GM23248 (cell line): ENCODE data around the gene DNAH9. TPM values are rescaled to one million over a fixed set of nuclear protein-coding genes. Genes with fewer than 3 reads are reported as not detected.

Experiments
- DNase-seq: peaks from one replicate; pipeline ENCODE4 v3.0.0-alpha.2; 2015
- H2AFZ ChIP-seq: fragments of 200-600 bp; sonication (generic); 2 replicates; pipeline ENCODE4 v1.6.1; 2016; ENCODE audit warnings: antibody characterized with exemption
- H3F3A ChIP-seq: fragments of 200-600 bp; sonication (generic); 2 replicates; pipeline ENCODE4 v1.6.1; 2016; ENCODE audit warnings: mild to moderate bottlenecking, antibody characterized with exemption, mixed run types; ENCODE audit not compliant: insufficient read depth
- H3K27ac ChIP-seq: fragments of 200-600 bp; sonication (generic); 2 replicates; pipeline ENCODE4 v1.5.1; 2016; ENCODE audit warnings: mild to moderate bottlenecking
- H3K27me3 ChIP-seq: fragments of 200-600 bp; sonication (generic); replicated peaks from 2 replicates; pipeline ENCODE4 v1.6.1; 2016; ENCODE audit warnings: mild to moderate bottlenecking; ENCODE audit not compliant: insufficient read depth
- H3K36me3 ChIP-seq: fragments of 200-600 bp; sonication (generic); 2 replicates; pipeline ENCODE4 v1.6.1; 2016; ENCODE audit warnings: low read depth, mild to moderate bottlenecking
- H3K4me1 ChIP-seq: fragments of 200-600 bp; sonication (generic); 2 replicates; pipeline ENCODE4 v1.6.1; 2016; ENCODE audit warnings: mild to moderate bottlenecking; ENCODE audit not compliant: insufficient read depth
- H3K4me2 ChIP-seq: fragments of 200-600 bp; sonication (generic); one replicate; pipeline ENCODE4 v1.6.1; 2016; ENCODE audit warnings: mild to moderate bottlenecking; ENCODE audit not compliant: unreplicated experiment
- H3K4me3 ChIP-seq: fragments of 200-600 bp; sonication (generic); 2 replicates; pipeline ENCODE4 v1.5.1; 2016; ENCODE audit warnings: mild to moderate bottlenecking
- H3K79me2 ChIP-seq: fragments of 200-600 bp; sonication (generic); 2 replicates; pipeline ENCODE4 v1.6.1; 2016; ENCODE audit warnings: mild to moderate bottlenecking; ENCODE audit not compliant: insufficient read depth
- H3K9ac ChIP-seq: fragments of 200-600 bp; sonication (generic); 2 replicates; pipeline ENCODE4 v1.6.1; 2016; ENCODE audit warnings: mild to moderate bottlenecking
- H3K9me2 ChIP-seq: fragments of 200-600 bp; sonication (generic); 2 replicates; pipeline ENCODE4 v1.6.1; 2016; ENCODE audit warnings: mixed run types, mild to moderate bottlenecking, moderate library complexity; ENCODE audit not compliant: insufficient read depth
- H3K9me3 ChIP-seq: fragments of 200-600 bp; sonication (generic); one replicate; pipeline ENCODE4 v1.6.1; 2017; ENCODE audit warnings: low read depth
- H4K20me1 ChIP-seq: fragments of 200-600 bp; sonication (generic); 2 replicates; pipeline ENCODE4 v1.6.0; 2016; ENCODE audit not compliant: insufficient read depth
- EZH2 ChIP-seq: fragments of 200-600 bp; sonication (generic); IDR thresholded peaks from 2 replicates; pipeline ENCODE4 v1.6.1; 2018; ENCODE audit warnings: antibody characterized with exemption, mild to moderate bottlenecking; ENCODE audit not compliant: insufficient read depth, poor library complexity, severe bottlenecking
- EZH2phosphoT487 ChIP-seq: fragments of 200-600 bp; sonication (generic); IDR thresholded peaks from 2 replicates; pipeline ENCODE4 v1.6.1; 2018; ENCODE audit warnings: antibody characterized with exemption, moderate library complexity, mild to moderate bottlenecking, low read depth; ENCODE audit not compliant: insufficient read depth
- WGBS, 2 experiments: methylation state at CpG; one replicate each; pipeline ENCODE4 v1.1.6; 2015 to 2017; ENCODE audit warnings: low lambda C conversion rate in 2 of 2, low coverage in 1 of 2; ENCODE audit errors: missing lambda C conversion rate in 2 of 2; 5-methylcytosine and 5-hydroxymethylcytosine counted together
- in situ Hi-C: fragments of 300-500 bp; cut with MboI; formaldehyde crosslinking; loops from 2 replicates; pipeline ENCODE4 v1.15.0; 2020
- polyA plus RNA-seq: library from polyadenylated mRNA; unstranded; fragments of >200 nt; fragmentation: Nextera tagmentation; extraction: Ambion mirVana; gene quantifications from 2 replicates; pipeline ENCODE4 v1.2.1, GENCODE V29; 2016
- total RNA-seq: library from RNA; depleted of rRNA; stranded (reverse); fragments of >200 nt; shearing (Covaris generic); gene quantifications from 2 replicates; pipeline ENCODE4 v1.2.3, GENCODE V29; 2014

DNAH9 gene
- total and polyA plus RNA-seq, 2 experiments from 2014 or later = not detected

GRCh38 chr17:11643851-11644250 lies 45.6 kb downstream of the DNAH9 start:
- no peak overlapping the region for H2AFZ ChIP-seq
- no peak for TF ChIP-seq EZH2
- TF ChIP-seq EZH2phosphoT487 = no peak
- in situ Hi-C loops = no loop called here
- no peaks in the 10 kb centered on the region for H4K20me1 ChIP-seq
- no peak overlapping the region for H3K4me2 ChIP-seq
- H3K27me3 ChIP-seq = no peaks in the 10 kb centered on the region
- 60 to 65% methylated on average over 7 of the region's 7 CpGs for whole genome bisulfite sequencing, 2 experiments
- H3K9me2 ChIP-seq = no peaks in the 10 kb centered on the region
- no peak overlapping the region for H3K9ac ChIP-seq
- no peak overlapping the region for H3K4me3 ChIP-seq
- DNase-seq = no peak
- no peaks in the 10 kb centered on the region for H3K79me2 ChIP-seq
- H3F3A ChIP-seq = no peaks in the 10 kb centered on the region
- no peaks in the 10 kb centered on the region for H3K9me3 ChIP-seq
- H3K4me1 ChIP-seq = no peaks in the 10 kb centered on the region
- H3K36me3 ChIP-seq = no peaks in the 10 kb centered on the region
- no peak overlapping the region for H3K27ac ChIP-seq

- H3K4me3 ChIP-seq = no peak overlapping the region
- no peaks in the 10 kb centered on the region for H3K4me1 ChIP-seq
- H3K9ac ChIP-seq = no peak overlapping the region
- no peak overlapping the region for H3K4me2 ChIP-seq
- in situ Hi-C loops = no loop called here
- 7 to 11% methylated on average over 18 of the region's 18 CpGs for WGBS, 2 experiments
- H3K79me2 ChIP-seq = no peaks in the 10 kb centered on the region
- no peaks in the 10 kb centered on the region for H3K9me2 ChIP-seq
- H3K9me3 ChIP-seq = no peaks in the 10 kb centered on the region
- H3K27ac ChIP-seq = no peak overlapping the region
- no peaks in the 10 kb centered on the region for H3K27me3 ChIP-seq
- TF ChIP-seq EZH2phosphoT487 (no peak), EZH2 (no peak)
- H3K36me3 ChIP-seq = no peaks in the 10 kb centered on the region
- peak; percentile 85 for DNase-seq
- no peak overlapping the region for H2AFZ ChIP-seq
- no peaks in the 10 kb centered on the region for H3F3A ChIP-seq
- no peaks in the 10 kb centered on the region for H4K20me1 ChIP-seq
These were observed 46.3 kb downstream of the DNAH9 start for GRCh38 chr17:11644265-11645212.

- TF ChIP-seq EZH2 = no peak
- no peak for TF ChIP-seq EZH2phosphoT487
- H3K4me3 ChIP-seq = no peak overlapping the region
- in situ Hi-C loops = no loop called here
These were observed 47.2 kb downstream of the DNAH9 start for GRCh38 chr17:11645426-11645825.

GRCh38 chr17:11651089-11651488 lies 52.8 kb downstream of the DNAH9 start:
- WGBS, 2 experiments = 27 to 37% methylated on average over 3 of the region's 3 CpGs
- TF ChIP-seq EZH2phosphoT487 (no peak), EZH2 (no peak)
- Histone ChIP-seq H3F3A (no peaks in the 10 kb centered on the region), H3K4me3 (no peak overlapping the region), H3K9me2 (no peaks in the 10 kb centered on the region), H3K9me3 (no peaks in the 10 kb centered on the region), H3K4me1 (no peaks in the 10 kb centered on the region), H3K9ac (no peak overlapping the region), H4K20me1 (no peaks in the 10 kb centered on the region), H3K79me2 (no peaks in the 10 kb centered on the region), H3K27ac (no peak overlapping the region), H3K4me2 (no peak overlapping the region), H3K27me3 (no peaks in the 10 kb centered on the region), H2AFZ (no peak overlapping the region), H3K36me3 (no peaks in the 10 kb centered on the region)
- in situ Hi-C loops = no loop called here
- DNase-seq = no peak

More at GRCh38 chr17:11645426-11645825, 47.2 kb downstream of the DNAH9 start:
- no peaks in the 10 kb centered on the region for H3K4me1 ChIP-seq
- DNase-seq = no peak
- no peak overlapping the region for H3K27ac ChIP-seq
- H3K9me2 ChIP-seq = no peaks in the 10 kb centered on the region
- WGBS, 2 experiments = 56 to 67% methylated on average over 2 of the region's 2 CpGs
- H3K4me2 ChIP-seq = no peak overlapping the region
- no peak overlapping the region for H3K9ac ChIP-seq
- H3K9me3 ChIP-seq = no peaks in the 10 kb centered on the region
- H4K20me1 ChIP-seq = no peaks in the 10 kb centered on the region
- no peaks in the 10 kb centered on the region for H3K27me3 ChIP-seq
- H3K36me3 ChIP-seq = no peaks in the 10 kb centered on the region
- no peaks in the 10 kb centered on the region for H3F3A ChIP-seq
- H3K79me2 ChIP-seq = no peaks in the 10 kb centered on the region
- H2AFZ ChIP-seq = no peak overlapping the region
